Keratinocyte (primary cell): ENCODE results near the gene ADAMTSL3. TPM values are rescaled to one million over a fixed set of nuclear protein-coding genes. Genes with fewer than 3 reads are reported as not detected.

Source experiments
- DNase-seq: peaks from one replicate; pipeline ENCODE4 v3.0.0-alpha.2; 2011; ENCODE audit warnings: low read depth, missing footprints, low spot score
- FAIRE-seq: peaks from 2 replicates; lab custom pipeline; 2011; peaks lifted over from hg19 to GRCh38; lab: Jason Lieb, UNC
- H2AFZ ChIP-seq: 2 replicates; pipeline ENCODE4 v1.6.0; 2012; ENCODE audit warnings: low read length, control low read depth, inconsistent platforms; ENCODE audit not compliant: control insufficient read depth
- H3K27ac ChIP-seq: 2 replicates; pipeline ENCODE4 v1.5.1; 2011; ENCODE audit warnings: low read length; ENCODE audit not compliant: control insufficient read depth, insufficient read depth
- H3K27me3 ChIP-seq: 3 replicates; pipeline ENCODE4 v1.6.0; 2011; ENCODE audit warnings: low read length; ENCODE audit not compliant: control insufficient read depth, insufficient read depth; ENCODE audit errors: extremely low read depth
- H3K36me3 ChIP-seq, 2 experiments: 2 replicates in 1 of 2; 3 replicates in 1 of 2; pipeline ENCODE4 v1.5.1; 2011; ENCODE audit warnings: low read length in 2 of 2, mild to moderate bottlenecking in 1 of 2; ENCODE audit not compliant: control insufficient read depth in 2 of 2, insufficient read depth in 2 of 2; ENCODE audit errors: extremely low read depth in 1 of 2
- H3K4me1 ChIP-seq: 3 replicates; pipeline ENCODE4 v1.5.1; 2011; ENCODE audit warnings: low read length; ENCODE audit not compliant: control insufficient read depth, insufficient read depth; ENCODE audit errors: extremely low read depth
- H3K4me2 ChIP-seq: 3 replicates; pipeline ENCODE4 v1.6.0; 2011; ENCODE audit warnings: low read depth, low read length; ENCODE audit not compliant: control insufficient read depth, insufficient read depth; ENCODE audit errors: extremely low read depth
- H3K4me3 ChIP-seq, 3 experiments: fragments of 200-600 bp in 1 of 3; sonication (generic) in 1 of 3; 2 replicates in 2 of 3; 3 replicates in 1 of 3; pipeline ENCODE4 v1.5.1; 2011 to 2016; ENCODE audit warnings: low read length in 3 of 3, mild to moderate bottlenecking in 3 of 3, control low read depth in 2 of 3, inconsistent platforms in 1 of 3, low read depth in 1 of 3, mixed read lengths in 1 of 3, mixed run types in 1 of 3, moderate library complexity in 1 of 3; ENCODE audit not compliant: control insufficient read depth in 2 of 3, insufficient read depth in 2 of 3; ENCODE audit errors: extremely low read depth in 1 of 3
- H3K79me2 ChIP-seq: 2 replicates; pipeline ENCODE4 v1.6.0; 2012; ENCODE audit warnings: low read length; ENCODE audit not compliant: control insufficient read depth, insufficient read depth
- H3K9ac ChIP-seq: 3 replicates; pipeline ENCODE4 v1.6.0; 2011; ENCODE audit warnings: low read length; ENCODE audit not compliant: control insufficient read depth, insufficient read depth; ENCODE audit errors: extremely low read depth
- H3K9me1 ChIP-seq: 3 replicates; pipeline ENCODE4 v1.6.0; 2011; ENCODE audit warnings: low read length; ENCODE audit not compliant: control insufficient read depth, insufficient read depth; ENCODE audit errors: extremely low read depth
- H3K9me3 ChIP-seq: 2 replicates; pipeline ENCODE4 v1.5.1; 2012; ENCODE audit warnings: low read depth, low read length; ENCODE audit not compliant: control insufficient read depth
- H4K20me1 ChIP-seq: 3 replicates; pipeline ENCODE4 v1.6.0; 2011; ENCODE audit warnings: low read length; ENCODE audit not compliant: control insufficient read depth, insufficient read depth; ENCODE audit errors: extremely low read depth
- CTCF ChIP-seq, 3 experiments: IDR thresholded peaks in 1 of 3; conservative IDR thresholded peaks in 1 of 3; optimal IDR thresholded peaks in 1 of 3; 2 replicates in 2 of 3; 3 replicates in 1 of 3; pipeline versions ENCODE3 to v1.5.1; 2011; ENCODE audit warnings: low read length in 3 of 3, mild to moderate bottlenecking in 3 of 3, moderate library complexity in 2 of 3, control low read depth in 1 of 3, inconsistent platforms in 1 of 3; ENCODE audit not compliant: insufficient read depth in 2 of 3; ENCODE audit errors: extremely low read depth in 1 of 3
- EZH2 ChIP-seq: IDR thresholded peaks from one replicate; pipeline ENCODE4 v1.6.1; 2012; ENCODE audit warnings: inconsistent platforms, mild to moderate bottlenecking, low read length, moderate library complexity
- dilution Hi-C: fragments of 300-500 bp; cut with MboI; formaldehyde crosslinking; loops from one replicate; pipeline ENCODE4 v1.7.0; 2020; ENCODE audit warnings: low sequenced_read_pairs; ENCODE audit not compliant: extremely low pct_ligation_motif_present
- polyA plus RNA-seq, 5 experiments: library from polyadenylated mRNA; depleted of rRNA in 3 of 5; stranded (reverse) in 3 of 5; stranded (forward) in 1 of 5; unstranded in 1 of 5; fragments of >200 nt; gene quantifications; 1 replicate in 1 of 5; 2 replicates in 3 of 5; 3 replicates in 1 of 5; pipeline versions ENCODE4 v1.2.1 to v1.2.3, GENCODE V29; 2011 to 2012; ENCODE audit warnings: missing spikeins in 2 of 5, low read depth in 1 of 5, low replicate concordance in 1 of 5

ADAMTSL3 gene
- polyA plus RNA-seq, 1 donor (not counting 4 experiments of a cell fraction or from before 2014, with no cell fraction given) = 0.01 TPM

- dilution Hi-C loops = no loop called here
- FAIRE-seq = no peak
Measured at GRCh38 chr15:83713242-83713641, 59.3 kb downstream of the ADAMTSL3 start.

GRCh38 chr15:83714939-83715628 is 61.2 kb downstream of the ADAMTSL3 start:
- Histone ChIP-seq H3K9me1 (no peaks in the 10 kb centered on the region), H3K9ac (no peak overlapping the region), H3K79me2 (no peaks in the 10 kb centered on the region), H3K4me3 (no peak overlapping the region), H3K9me3 (no peaks in the 10 kb centered on the region), H3K36me3 (no peaks in the 10 kb centered on the region), H3K4me1 (no peaks in the 10 kb centered on the region), H4K20me1 (no peaks in the 10 kb centered on the region), H3K27me3 (peaks cover 3% of the 10 kb centered on the region), H2AFZ (no peak overlapping the region), H3K4me2 (no peak overlapping the region), H3K27ac (no peak overlapping the region)
- dilution Hi-C loops = no loop called here
- FAIRE-seq (no peak), DNase-seq (no peak)
- no peak for TF ChIP-seq EZH2
- TF ChIP-seq CTCF (optimal IDR thresholded peaks at IDR 0.05 in 1 of 3, IDR thresholded peaks at IDR 0.05 in 1 of 3, conservative IDR thresholded peaks at IDR 0.05 in 1 of 3; ENCODE audit: extremely low read depth in 1 of 3, insufficient read depth in 2 of 3, low read length in 3 of 3) = no peak

More at GRCh38 chr15:83713242-83713641, 59.3 kb downstream of the ADAMTSL3 start:
- no peak overlapping the region for H2AFZ ChIP-seq
- no peaks in the 10 kb centered on the region for H3K9me3 ChIP-seq
- TF ChIP-seq EZH2 = no peak
- H3K27me3 ChIP-seq = peaks cover 3% of the 10 kb centered on the region
- DNase-seq = no peak
- no peak overlapping the region for H3K4me2 ChIP-seq
- no peaks in the 10 kb centered on the region for H3K4me1 ChIP-seq
- H3K4me3 ChIP-seq = no peak overlapping the region
- H3K36me3 ChIP-seq = no peaks in the 10 kb centered on the region
- H3K27ac ChIP-seq = no peak overlapping the region
- H3K79me2 ChIP-seq = no peaks in the 10 kb centered on the region
- no peaks in the 10 kb centered on the region for H4K20me1 ChIP-seq
- H3K9ac ChIP-seq = no peak overlapping the region
- no peaks in the 10 kb centered on the region for H3K9me1 ChIP-seq
